NCI-H1048 (cell line): ENCODE measurements around the gene CMTM4.
"Not testable (repeated sequence)": the region's sequence is repeated elsewhere in the genome, so short reads cannot be mapped to it uniquely, and the experiment has no call there.

Source experiments
- DNase-seq: peaks from one replicate; lab custom pipeline; 2025; lab: John Stamatoyannopoulos, UW

Gene CMTM4

GRCh38 chr16:66705790-66706505 is 9.4 kb upstream of the CMTM4 start:
- DNase-seq, result no peak

GRCh38 chr16:66703406-66704215 is 7.1 kb upstream of the CMTM4 start:
- no peak for DNase-seq

DNA sequence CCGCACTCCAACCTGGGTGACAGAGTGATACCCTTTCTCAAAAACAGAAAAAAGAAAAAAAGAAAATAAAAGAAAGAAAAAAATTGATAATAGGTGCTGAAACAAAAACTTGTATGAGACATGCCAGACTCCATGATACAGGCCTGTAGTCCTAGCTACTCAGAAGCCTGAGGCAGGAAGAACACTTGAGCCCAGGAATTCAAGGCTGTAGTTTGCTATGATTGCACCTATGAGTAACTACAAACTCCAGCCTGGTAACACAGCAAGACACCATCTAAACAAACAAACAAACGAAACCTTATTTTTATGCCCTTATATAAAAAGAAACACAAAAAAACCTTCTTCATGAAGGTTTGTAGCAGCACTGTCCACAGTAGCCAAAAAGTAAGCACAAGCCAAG is 5.0 kb upstream of the CMTM4 start:
- DNase-seq, result no peak

- DNase-seq, result no peak
Measured at GRCh38 chr16:66701026-66701425, 4.5 kb upstream of the CMTM4 start.

DNA sequence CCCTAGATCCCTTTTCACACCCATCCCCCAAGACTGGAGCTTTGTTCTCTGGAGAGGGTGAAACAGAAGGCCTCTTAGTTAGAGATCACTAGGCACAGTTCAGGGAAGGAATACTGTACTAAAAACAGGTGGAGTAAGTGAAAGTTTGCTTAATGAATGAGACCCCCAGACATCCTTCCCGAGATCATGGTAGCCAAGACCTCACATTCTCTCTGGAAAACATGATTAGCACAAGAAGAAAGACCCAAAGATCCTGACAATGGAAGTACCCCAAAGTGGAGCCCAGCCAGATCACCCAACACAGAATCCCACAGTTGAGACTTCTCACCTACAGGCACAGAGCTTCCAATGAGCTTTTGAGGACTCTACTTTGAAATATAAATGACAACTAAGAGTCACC is 3.4 kb upstream of the CMTM4 start:
- DNase-seq, result no peak

- DNase-seq, result no peak
Measured at GRCh38 chr16:66698046-66698445, 1.5 kb upstream of the CMTM4 start.

DNA sequence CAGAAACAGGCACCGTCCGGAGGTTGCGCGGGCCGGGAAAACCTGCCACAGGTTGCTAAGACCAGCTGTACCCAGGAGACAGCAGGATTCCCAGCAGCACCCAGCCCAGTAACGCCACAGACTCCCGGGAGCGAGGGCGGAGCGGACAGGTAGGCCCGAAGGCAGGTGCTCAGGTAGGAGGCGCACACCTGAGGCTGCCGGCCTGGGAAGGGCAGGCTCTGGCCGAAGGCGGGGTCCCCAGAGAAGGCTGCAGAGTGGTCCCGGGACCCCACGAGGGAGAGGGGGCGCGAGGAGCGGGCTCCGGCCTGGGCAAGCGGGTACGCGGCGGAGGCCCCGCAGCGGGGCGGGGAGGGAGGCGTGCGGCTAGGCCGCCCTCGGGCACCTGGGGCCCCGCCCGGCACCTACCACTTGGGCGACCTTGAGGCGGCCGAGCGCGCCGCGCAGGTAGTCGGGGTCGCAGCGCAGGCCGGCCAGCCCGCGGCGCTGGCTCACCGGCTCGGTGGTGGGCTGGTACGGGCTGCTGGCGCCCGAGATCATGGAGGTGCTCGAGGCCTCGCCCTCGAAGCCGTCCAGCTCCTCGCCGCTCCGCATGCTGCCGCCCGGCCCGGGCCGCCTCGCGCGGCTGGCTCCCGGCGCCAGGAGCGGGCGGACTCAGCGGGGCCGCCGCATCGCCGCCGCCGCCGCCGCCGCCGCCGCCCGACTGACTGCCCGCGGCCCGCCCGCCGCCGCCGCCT is 441 bp downstream of the CMTM4 start:
- DNase-seq, result no peak

- no peak for DNase-seq
Measured at GRCh38 chr16:66695471-66695934, 1.0 kb downstream of the CMTM4 start.

DNA sequence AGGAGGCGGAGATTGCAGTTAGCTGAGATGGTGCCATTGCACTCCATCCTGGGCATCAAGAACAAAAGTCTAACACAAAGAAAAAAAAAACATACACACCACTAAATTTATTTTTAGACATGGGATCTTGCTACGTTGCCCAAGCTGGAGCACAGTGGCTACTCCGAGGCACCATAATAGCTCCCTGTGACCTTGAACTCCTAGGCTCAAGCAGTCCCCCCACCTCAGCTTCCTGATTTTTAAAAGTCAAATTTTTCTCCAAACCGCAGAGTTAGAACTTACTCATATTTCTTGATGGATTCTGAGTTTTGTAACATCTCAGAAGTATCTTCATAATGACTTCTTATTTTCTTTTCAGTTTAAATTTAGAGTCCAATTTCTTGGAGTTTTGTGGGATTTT is 3.4 kb downstream of the CMTM4 start:
- no peak for DNase-seq

DNA sequence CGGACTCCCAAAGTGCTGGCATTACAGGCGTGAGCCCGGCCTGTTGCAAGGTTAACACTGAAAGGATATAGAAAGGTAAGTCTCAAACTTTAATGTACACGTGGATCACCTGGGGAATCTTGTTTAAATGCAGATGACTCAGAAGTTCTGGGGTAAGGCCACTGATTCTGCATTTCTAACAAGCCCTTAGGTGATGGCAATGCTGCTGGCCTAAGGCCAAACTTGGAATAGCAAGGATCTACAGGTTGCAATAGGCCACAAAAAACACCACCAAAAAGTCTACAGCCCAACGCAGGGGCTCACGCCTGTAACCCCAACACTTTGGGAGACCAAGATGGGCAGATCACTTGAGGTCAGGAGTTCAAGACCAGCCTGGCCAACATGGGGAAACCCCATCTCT is 4.2 kb downstream of the CMTM4 start:
- no peak for DNase-seq

DNA sequence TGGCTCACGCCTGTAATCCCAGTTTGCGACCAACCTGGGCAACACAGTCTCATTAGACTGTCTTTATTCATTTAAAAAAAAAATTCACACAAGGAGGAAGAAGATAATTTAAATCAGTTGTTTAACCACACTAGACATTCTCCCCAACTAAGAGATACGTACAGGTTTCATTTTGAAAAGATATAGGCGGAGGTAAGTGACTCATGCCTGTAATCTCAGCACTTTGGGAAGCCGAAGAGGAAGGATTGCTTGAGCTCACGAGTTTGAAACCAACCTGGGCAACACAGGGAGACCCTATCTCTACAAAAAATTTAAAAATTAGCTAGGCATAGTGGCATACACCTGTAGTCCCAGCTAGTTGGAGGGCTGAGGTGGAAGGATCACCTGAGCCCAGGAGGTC is 5.3 kb downstream of the CMTM4 start:
- no peak for DNase-seq

DNA sequence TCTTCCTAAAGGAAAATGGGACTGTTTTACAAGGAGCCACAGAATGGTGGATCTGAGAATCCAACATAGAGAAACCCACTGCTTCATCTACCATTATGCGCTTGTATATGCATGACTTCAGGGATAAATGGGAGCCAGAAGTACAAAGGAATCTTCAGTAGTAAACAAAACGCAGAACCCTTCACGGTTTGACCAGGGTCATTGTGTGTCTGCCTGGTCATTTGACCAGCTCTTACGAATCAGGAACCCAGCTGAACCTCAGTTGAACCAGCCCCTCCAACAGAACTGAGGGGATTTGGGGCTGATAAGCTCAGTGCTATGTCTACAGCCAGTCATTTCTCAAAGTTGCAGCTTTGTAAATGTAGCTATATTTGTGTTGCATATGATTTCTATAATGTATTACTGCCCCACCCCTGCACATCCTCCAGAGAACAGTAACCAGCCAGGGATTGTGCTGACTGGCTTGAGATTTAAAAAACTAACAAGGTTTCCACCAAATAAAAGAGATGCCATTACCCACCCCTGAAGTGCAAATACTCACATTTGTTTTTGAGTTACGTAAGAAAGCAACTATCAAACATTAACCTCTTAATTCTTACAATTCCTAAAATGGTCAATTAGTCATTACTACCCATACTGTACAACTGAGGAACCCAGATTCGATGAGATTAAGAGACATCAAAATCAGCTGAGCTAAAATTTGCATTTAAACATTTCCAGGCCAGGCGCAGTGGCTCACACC is 6.3 kb downstream of the CMTM4 start:
- DNase-seq, result no peak

DNA sequence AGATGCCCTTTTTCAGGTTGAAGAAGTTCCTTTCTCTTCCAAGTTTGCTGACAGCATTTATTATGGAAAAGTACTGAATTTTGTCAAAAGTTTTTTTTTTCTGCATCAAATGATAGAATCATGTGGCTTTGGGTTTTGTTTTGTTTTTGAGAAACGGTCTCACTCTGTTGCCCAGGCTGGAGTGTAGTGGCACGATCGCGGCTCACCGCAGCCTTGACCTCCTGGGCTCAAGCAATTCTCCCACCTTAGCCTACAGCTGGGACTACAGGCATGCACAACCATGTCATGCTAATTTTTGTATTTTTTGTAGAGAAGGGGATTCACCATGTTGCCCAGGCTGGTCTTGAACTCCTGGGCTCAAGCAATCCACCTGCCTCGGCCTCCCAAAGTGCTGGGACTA is 7.3 kb downstream of the CMTM4 start:
- no peak for DNase-seq

GRCh38 chr16:66687906-66688625 is 8.5 kb downstream of the CMTM4 start:
- no peak for DNase-seq

DNA sequence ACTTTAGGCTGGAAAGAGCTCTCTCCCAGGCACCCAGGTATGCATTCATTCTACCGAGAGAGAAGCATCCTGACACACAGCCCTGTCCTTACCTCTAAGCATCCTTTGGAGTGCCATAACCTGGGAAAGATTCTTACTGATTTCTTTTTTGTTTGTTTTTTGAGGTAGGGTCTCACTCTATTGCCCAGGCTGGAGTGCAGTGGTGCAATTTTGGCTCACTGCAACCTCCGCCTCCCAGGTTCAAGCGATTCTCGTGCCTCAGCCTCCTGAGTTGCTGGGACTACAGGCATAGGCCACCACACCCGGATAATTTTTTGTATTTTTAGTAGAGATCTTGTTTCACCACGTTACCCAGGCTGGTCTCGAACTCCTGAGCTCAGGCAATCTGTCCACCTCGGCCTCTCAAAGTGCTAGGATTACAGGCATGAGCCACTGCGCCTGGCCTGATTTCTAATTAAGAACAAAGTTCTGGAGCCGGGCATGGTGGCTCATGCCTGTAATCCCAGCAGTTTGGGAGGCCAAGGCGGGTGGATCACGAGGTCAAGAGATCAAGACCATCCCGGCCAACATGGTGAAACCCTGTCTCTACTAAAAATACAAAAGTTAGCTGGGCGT is 10.9 kb downstream of the CMTM4 start:
- DNase-seq, result not testable (repeated sequence)

- DNase-seq, result no peak
Measured at GRCh38 chr16:66682271-66682670, 14.3 kb downstream of the CMTM4 start.

DNA sequence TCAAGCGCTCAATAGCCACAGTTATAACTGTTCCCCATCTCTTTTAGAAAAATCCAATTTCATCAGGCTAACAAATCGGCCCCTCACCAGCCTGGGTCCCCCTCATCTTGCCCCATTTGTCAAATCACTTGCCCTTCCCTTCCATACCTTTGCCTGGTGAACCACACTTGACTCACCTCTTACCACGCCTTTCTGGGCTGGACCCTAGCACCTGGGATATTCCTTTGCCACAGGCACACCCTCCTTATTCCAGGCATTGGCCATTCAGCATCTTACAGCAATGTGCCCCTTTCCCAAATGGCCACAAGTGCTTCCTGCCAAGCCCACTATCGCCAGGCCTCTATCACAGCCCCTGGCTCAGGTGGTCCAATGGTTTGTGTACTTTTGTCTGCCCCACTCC is 14.9 kb downstream of the CMTM4 start:
- DNase-seq, result no peak

DNA sequence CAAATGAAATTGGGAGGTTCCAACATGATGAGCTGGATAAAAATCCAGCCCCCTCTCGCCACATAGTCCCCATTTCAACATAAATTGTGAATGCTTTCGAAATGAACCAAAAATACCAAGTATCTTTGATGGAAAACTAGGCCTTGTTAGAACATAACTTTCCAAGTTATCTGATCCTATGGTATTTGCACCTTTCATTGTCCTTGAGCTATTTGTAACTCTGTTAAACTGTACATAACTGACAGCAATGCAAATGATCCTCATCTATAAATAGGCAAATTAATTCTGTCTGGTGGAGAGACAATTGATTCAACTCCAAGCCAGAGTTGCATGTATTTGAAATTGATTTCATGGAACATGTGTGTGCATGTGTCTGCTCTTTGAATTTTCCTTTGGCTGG is 18.2 kb downstream of the CMTM4 start:
- no peak for DNase-seq

DNA sequence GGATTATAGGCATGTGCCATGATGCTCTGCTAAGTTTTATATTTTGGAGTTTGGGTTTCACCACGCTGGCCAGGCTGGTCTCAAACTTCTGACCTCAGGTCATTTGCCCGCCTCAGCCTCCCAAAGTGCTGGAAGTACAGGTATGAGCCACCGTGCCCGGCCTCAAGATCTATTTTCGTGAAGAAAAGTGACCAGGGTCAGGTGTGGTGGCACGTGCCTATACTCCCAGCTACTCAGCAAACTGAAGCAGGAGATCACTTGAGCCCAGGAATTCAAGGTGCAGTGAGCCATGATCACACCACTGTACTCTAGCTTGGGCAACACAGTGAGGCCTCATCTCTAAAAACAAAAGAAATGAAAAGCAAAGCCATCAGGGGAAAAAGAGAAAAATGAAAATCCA is 18.7 kb downstream of the CMTM4 start:
- DNase-seq, result no peak

- no peak for DNase-seq
Measured at GRCh38 chr16:66677179-66677578, 19.4 kb downstream of the CMTM4 start.

GRCh38 chr16:66676599-66676998 is 19.9 kb downstream of the CMTM4 start:
- no peak for DNase-seq
